ELR (cell line): ENCODE data around the gene RNF220.
"Not testable (repeated sequence)": the region's sequence is repeated elsewhere in the genome, so short reads cannot be mapped to it uniquely, and the experiment has no call there.

Source experiments
- DNase-seq: peaks from one replicate; pipeline ENCODE4 v3.0.0-alpha.2; 2015; ENCODE audit warnings: low read depth

The RNF220 gene

DNA sequence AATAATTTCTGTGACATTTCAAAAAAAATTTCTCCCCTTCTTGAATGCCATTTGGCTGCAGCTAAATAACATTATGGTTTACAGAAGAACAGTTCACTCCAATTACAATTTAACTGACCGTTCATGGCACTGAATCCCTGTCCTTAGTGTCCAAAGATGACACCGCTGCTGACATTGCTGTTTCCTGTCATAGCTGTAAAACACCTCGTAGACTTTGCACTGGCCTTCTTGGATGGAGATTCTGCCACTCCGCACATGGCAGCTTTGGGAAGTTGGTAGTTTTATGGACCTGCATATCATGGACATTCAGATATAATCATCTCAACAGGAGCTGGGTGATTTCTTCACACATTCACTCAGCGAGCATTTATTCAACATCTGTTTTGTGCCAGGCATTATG is 274.4 kb downstream of the RNF220 start:
- DNase-seq: no peak

- no peak for DNase-seq
Measured at GRCh38 chr1:44681905-44682882, 277.1 kb downstream of the RNF220 start.

- no peak for DNase-seq
Measured at GRCh38 chr1:44682883-44683265, 277.8 kb downstream of the RNF220 start.

GRCh38 chr1:44684525-44684924 is 279.5 kb downstream of the RNF220 start:
- no peak for DNase-seq

DNA sequence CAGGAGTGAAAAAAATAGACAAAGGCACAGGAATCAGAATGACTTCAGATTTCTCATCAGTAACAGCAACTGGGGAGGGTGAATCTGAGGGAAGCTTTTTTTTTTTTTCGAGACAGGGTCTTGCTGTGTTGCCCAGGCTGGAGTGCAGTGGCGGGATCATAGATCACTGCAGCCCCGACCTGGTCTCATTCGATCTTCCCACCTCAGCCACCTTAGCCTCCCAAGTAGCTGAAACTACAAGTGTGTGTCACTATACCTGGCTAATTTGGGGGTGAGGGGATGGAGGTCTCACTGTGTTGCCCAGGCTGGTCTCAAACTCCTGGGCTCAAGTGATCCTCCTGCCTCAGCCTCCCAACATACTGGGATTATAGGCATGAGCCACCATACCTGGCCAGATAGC is 280.2 kb downstream of the RNF220 start:
- DNase-seq: no peak

- peak; percentile 15 for DNase-seq
Measured at GRCh38 chr1:44685881-44686280, 280.8 kb downstream of the RNF220 start.

DNA sequence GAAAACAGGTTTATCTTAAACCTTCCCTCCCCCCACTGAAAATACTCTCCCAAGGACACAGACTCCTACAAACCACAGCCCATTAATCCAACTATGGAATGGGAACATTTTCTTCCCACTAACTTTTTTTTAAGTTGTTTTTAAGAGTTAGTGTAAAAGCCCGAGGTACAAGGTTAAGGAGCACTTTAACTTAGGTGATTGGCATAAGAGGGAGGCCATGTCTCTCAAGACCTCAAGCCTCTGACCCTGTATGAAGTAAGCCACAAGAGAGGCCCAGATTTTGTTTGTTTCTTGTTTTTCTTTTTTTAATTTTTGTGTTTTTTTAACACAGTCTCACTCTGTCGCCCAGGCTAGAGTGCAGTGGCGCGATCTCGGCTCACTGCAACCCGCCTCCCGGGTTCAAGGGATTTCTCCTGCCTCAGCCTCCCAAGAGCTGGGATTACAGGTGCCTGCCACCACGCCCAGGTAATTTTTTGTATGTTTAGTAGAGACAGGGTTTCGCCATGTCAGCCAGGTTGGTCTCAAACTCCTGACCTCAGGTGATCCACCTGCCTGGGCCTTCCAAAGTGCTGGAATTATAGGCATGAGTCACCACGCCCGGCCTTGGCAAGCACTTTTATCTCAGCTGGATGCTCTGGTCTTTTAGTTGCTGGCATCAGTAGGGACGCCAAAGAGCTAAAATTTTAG is 283.8 kb downstream of the RNF220 start:
- no peak for DNase-seq

DNA sequence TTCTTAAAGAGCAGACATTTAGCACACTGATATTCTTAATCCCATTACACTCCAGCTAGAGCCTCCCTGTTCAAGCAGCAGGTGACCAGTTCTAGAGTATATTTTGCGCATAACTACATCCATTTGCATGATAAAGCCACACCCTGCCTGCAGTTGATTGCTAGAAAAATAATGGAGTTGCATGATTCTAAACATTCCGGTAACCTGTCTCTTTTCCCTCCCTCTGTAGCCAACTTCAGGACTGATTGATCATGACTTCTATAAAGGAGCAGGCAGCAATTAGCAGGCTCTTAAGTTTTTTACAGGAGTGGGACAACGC is 284.4 kb downstream of the RNF220 start:
- DNase-seq: no peak

DNA sequence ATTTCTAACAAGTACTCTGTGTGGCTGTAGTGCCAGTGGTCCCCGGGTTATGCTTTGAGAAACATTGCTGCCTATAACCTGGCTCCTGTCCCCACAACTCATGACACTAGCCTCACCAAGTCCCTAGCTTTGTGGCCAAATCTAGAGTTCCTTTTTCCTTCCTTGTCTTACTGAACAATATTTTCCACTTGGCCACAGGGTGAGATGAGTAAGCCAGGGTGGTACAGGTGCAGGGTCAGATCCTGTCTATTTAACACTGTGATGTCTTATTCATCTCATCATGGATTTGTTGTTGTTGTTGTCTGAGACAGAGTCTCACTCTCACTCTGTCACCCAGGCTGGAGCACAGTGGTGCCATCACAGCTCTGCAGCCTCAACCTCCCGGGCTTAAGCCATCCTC is 288.1 kb downstream of the RNF220 start:
- no peak for DNase-seq

DNA sequence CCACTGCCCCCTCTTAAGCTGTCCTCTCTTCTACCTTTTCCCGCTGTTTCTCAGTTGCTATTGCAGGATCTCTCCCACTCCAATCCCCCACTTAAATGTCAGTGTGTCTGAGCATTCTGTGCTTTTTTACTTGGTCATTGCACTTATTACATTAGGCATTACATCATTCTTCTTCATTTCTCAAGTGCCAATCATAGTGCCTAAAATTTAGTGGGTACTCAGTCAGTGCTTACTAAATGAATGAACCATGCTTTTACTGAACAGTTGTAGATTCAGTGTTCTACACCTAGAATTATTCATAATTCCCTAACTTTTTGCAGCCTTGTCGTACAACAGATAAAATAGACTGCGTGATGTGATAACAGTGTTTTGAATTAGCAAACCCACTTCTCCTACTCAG is 288.8 kb downstream of the RNF220 start:
- DNase-seq: no peak

DNA sequence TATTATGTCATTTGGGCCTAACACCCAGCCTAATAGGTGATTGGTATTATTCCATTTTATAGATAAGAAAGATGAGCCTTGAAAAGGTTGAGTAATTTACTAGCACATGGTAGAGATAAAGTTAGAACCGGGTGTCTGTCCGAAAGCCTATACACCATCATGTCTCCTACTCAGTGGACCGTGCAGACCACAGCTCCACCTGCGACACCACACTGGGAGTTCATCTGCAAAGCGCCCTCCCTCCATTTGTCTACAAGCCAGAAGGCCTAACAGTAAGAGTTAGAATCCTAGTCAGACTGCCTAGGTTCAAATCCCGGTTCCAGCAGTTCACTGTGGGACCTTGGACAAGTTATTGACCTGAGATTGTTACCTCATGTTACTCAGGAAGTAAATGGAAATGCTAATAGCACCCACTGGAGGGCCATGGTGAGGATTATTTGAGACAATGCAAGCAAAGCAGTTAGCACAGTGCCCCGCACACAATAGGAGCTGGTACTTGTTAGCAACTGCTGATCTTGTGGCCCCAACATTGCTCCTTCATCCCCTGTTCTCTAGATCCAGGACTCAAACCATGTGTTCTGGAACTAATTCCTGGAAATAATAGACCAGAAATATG is 289.9 kb downstream of the RNF220 start:
- no peak for DNase-seq

- no peak for DNase-seq
Measured at GRCh38 chr1:44695671-44696070, 290.6 kb downstream of the RNF220 start.

- DNase-seq: no peak
Measured at GRCh38 chr1:44696101-44696500, 291.0 kb downstream of the RNF220 start.

DNA sequence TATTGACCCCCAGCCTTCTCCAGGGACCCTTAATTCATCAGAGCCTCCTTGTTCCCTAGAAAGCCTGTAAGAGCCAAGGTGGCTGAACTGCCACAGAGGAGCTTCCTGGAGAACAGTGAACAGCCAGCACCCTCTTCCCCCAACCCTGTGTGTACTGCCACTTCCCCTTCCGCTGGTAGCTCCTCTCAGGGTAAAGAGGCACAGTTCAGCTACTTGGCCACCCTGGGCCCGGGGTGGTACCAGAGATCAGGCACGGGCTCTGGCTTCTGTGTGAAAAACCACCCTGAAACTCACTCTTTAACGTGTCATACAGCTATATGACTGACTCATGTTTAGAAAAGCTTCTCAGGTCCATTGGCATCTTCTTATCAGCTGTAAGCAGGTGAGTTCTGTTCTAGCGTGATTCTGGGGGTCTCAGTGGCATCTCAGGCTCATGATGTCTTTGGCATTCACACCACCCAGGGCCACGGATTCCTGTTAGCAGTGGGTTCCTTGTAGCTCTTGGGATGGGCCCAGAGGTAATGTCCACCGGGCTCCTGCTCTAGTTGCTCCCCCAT is 291.8 kb downstream of the RNF220 start:
- DNase-seq: no peak

GRCh38 chr1:44698138-44698537 is 293.1 kb downstream of the RNF220 start:
- DNase-seq: no peak

DNA sequence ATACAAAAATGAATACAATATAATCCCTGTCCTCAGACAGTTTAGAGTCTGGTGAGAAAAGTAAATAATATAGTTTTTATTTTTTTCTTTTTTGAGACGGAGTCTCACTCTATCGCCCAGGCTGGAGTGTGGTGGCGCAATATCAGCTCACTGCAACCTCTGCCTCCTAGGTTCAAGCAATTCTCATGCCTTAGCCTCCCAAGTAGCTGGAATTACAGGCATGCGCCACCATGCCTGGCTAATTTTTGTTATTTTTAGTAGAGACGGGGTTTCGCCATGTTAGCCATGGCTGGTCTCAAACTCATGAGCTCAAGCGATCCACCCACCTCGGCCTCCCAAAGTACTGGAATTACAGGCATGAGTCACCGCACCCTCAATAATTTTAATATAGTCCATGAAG is 294.3 kb downstream of the RNF220 start:
- not testable (repeated sequence) for DNase-seq

GRCh38 chr1:44700573-44700972 is 295.5 kb downstream of the RNF220 start:
- no peak for DNase-seq

DNA sequence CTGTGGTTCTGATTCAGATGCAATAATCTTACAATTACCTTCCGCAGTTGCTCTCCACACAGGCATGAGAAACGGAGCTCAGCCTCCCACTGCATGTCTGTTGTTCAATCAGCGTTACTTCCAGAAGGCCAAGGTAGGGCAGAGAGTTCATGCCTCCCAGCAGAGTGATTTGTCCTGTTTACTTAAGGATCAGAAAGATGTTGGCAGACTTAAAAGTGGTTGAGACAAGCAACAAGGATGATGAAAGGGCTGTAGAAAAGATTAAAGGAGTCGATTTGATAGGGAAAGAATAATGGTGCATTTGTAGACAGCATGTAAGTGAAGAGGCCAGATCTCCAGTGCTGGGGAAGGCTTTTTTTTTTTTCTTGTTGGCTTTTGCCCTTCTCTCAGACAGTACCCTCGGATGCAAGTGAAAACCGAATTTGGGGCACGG is 296.1 kb downstream of the RNF220 start:
- DNase-seq: no peak
